Uterus (tissue), 4 donors: ENCODE data around the gene CDC42BPG. TPM values are rescaled to one million over a fixed set of nuclear protein-coding genes. Genes with fewer than 3 reads are reported as not detected.
"Not testable (repeated sequence)": the region's sequence is repeated elsewhere in the genome, so short reads cannot be mapped to it uniquely, and the experiment has no call there.

Experiments used
- DNase-seq, 2 donors: peaks; one replicate each; pipeline ENCODE4 v3.0.0-alpha.2; 2019 to 2020
- H3K27ac ChIP-seq, 2 donors: fragments of 200-600 bp; sonication (generic); 1 replicate in 1 of 2; 2 replicates in 1 of 2; pipeline ENCODE4 v1.5.1; 2016 to 2018
- H3K27me3 ChIP-seq, 2 donors: fragments of 200-600 bp; sonication (generic); one replicate each; pipeline ENCODE4 v1.5.1; 2018 to 2019; ENCODE audit warnings: control low read depth in 1 of 2
- H3K36me3 ChIP-seq, 2 donors: fragments of 200-600 bp; sonication (generic); one replicate each; pipeline ENCODE4 v1.5.1; 2019; ENCODE audit warnings: control low read depth in 1 of 2
- H3K4me1 ChIP-seq, 2 donors: fragments of 200-600 bp; sonication (generic); one replicate each; pipeline ENCODE4 v1.5.1; 2018 to 2019; ENCODE audit warnings: control low read depth in 1 of 2
- H3K4me3 ChIP-seq, 2 donors: fragments of 200-600 bp; sonication (generic); 1 replicate in 1 of 2; 2 replicates in 1 of 2; pipeline ENCODE4 v1.5.1; 2018 to 2019; ENCODE audit warnings: mild to moderate bottlenecking in 1 of 2
- H3K9me3 ChIP-seq, 2 donors: fragments of 200-600 bp; sonication (generic); one replicate each; pipeline ENCODE4 v1.5.1; 2019; ENCODE audit warnings: control low read depth in 1 of 2
- POLR2A ChIP-seq, 2 donors: fragments of 450-650 bp; IDR thresholded peaks; one replicate each; pipeline ENCODE4 v1.6.1; 2016; ENCODE audit warnings: antibody characterized with exemption in 2 of 2, mild to moderate bottlenecking in 1 of 2, moderate library complexity in 1 of 2
- intact Hi-C: fragments of 100-400 bp; cut with DNase I; formaldehyde crosslinking; loops from one replicate; pipeline ENCODE4 v1.15.1; 2023; ENCODE audit warnings: low total_unique reads
- total RNA-seq, 4 donors: library from RNA; depleted of rRNA in 3 of 4; stranded (reverse); fragments of >200 nt in 3 of 4; gene quantifications; one replicate each; pipeline versions ENCODE4 v1.1.0 to v1.2.4, GENCODE V29; 2014 to 2023
- TF ChIP-seq, protein P1 (sequence below), 4 experiments: fragments of 200-600 bp in 2 of 4; fragments of 450-650 bp in 2 of 4; sonication (generic) in 2 of 4; IDR thresholded peaks; one replicate each; pipeline ENCODE4 v1.5.1; 2016 to 2019; ENCODE audit warnings: antibody characterized with exemption in 4 of 4, mild to moderate bottlenecking in 2 of 4, moderate library complexity in 1 of 4
- donor health status: DM: yes; HTN: yes; CAD: no.

The CDC42BPG gene
- total RNA-seq, 4 donors from 2014 or later, result under 0.01 to 2.7 (median 0.30) TPM

DNA sequence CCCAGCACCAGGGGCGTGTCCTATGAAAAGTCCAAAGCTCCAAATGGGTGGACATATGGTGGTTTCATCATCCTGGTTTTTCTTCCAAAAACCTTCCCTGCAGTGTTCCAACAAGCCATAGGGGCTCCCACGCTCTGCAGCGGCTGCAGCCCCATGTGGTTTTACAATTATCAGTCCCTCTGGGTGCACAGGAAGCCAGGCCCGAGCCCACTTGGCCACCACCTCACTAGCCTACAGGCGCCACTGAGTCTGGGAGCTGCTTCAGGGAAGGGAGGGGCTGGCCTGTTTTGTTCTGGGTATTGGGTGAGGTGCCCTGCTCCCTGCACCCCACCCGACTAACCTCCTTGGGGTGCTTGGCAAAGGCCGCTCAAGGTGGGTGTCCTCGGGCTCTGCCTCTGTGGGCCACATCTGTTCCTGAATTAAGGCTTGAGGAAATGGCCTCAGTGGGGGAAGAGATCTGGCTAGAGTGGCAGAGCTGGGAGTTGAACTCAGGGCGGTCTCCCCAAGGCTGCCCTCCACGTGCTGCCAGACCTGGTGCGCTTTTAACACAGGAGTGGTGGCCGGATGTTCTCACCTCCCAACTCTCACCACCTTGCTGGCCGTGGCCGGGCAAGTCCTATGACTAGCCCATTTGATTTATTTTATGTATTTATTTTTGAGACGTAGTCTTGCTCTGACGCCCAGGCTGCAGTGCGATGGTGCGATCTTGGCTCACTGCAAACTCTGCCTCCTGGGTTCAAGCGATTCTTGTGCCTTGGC lies 5.3 kb upstream of the CDC42BPG start:
- H3K27ac ChIP-seq, result peak overlapping the region in 1 of 2 donors; percentile 33
- no peaks in the 10 kb centered on the region for H3K27me3 ChIP-seq
- peaks cover 3 to 5% of the 10 kb centered on the region in 2 donors for H3K4me1 ChIP-seq
- intact Hi-C loops, result no loop called here
- no peaks in the 10 kb centered on the region for H3K9me3 ChIP-seq
- TF ChIP-seq, protein P1, sequence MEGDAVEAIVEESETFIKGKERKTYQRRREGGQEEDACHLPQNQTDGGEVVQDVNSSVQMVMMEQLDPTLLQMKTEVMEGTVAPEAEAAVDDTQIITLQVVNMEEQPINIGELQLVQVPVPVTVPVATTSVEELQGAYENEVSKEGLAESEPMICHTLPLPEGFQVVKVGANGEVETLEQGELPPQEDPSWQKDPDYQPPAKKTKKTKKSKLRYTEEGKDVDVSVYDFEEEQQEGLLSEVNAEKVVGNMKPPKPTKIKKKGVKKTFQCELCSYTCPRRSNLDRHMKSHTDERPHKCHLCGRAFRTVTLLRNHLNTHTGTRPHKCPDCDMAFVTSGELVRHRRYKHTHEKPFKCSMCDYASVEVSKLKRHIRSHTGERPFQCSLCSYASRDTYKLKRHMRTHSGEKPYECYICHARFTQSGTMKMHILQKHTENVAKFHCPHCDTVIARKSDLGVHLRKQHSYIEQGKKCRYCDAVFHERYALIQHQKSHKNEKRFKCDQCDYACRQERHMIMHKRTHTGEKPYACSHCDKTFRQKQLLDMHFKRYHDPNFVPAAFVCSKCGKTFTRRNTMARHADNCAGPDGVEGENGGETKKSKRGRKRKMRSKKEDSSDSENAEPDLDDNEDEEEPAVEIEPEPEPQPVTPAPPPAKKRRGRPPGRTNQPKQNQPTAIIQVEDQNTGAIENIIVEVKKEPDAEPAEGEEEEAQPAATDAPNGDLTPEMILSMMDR (IDR thresholded peaks at IDR 0.05), result no peak
- TF ChIP-seq POLR2A (IDR thresholded peaks at IDR 0.05), result no peak
- no peak for DNase-seq
- no peak overlapping the region for H3K4me3 ChIP-seq
- no peaks in the 10 kb centered on the region for H3K36me3 ChIP-seq

DNA sequence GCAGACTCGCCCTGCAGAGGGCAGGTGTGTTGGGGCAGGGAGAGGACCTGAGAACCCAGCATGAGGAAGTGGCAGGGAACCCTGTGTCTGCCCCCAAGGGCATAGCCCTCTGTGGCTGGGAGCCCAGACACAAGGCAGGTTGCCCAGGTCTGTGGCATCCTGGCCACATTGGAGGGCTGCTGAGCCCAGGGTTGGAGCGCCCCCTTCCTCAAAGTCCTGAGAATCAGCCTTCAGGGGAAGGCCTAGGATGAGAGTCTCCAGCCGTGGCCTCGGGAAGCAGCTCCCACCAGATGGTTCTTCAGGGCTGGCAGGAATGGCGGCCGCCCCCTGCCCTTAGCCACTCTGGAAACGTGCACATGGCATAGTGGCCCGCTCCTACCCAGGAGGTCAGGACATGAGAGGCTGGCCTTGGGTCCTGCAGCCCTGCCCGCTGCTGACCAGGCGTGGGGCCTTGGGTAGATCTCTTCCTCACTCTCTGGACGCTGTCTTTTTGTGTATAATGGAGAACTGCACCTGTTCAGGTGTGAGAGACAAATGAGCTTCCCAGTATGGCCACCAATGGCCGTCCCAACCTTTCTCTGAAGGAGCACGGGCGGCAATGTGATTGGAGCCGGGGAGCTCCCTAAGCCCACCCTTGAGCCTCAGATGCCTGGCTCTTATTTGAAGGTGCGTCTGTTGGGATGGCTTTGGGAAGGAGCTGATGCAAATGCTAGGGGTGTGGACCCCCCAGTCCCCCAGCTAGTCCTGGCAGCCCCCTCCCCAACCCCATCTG lies 4.6 kb upstream of the CDC42BPG start:
- Histone ChIP-seq H3K4me3 (no peak overlapping the region), H3K36me3 (no peaks in the 10 kb centered on the region), H3K27me3 (no peaks in the 10 kb centered on the region), H3K9me3 (no peaks in the 10 kb centered on the region), H3K4me1 (peaks cover 3 to 5% of the 10 kb centered on the region in 2 donors), H3K27ac (no peak overlapping the region)
- TF ChIP-seq POLR2A (IDR thresholded peaks at IDR 0.05), result no peak
- TF ChIP-seq, protein P1 (IDR thresholded peaks at IDR 0.05), result no peak
- DNase-seq, result no peak
- intact Hi-C loops, result no loop called here

DNA sequence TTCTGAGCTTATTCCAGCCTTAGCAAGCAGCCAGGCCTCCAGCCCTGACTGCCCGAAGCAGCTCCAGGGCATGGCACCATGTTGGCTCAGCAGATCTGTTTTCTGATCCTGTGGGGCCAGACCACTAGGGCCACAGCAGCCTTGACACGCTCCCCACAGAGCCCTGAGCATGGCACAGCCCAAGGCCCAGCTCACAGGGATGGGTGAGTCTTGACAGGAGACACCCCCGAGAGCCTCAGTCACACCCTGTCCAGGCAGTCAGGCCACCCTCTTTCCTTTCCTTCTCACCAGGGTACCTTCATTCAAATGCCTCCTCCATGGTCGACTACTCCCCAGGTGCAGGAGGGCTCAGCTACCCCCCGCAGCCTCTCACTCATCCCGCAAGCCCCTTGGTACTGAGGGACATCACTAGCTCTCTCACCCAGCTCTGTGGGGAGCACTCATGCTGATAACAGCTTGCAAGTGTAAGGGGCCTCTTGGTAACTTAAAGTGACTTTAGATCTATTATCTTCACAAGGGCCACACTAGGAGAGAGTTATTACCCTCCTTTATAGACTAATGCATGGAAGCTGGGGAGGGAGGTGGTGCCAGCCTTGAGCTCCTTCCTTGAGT lies 3.9 kb upstream of the CDC42BPG start:
- TF ChIP-seq POLR2A (IDR thresholded peaks at IDR 0.05), result no peak
- TF ChIP-seq, protein P1 (IDR thresholded peaks at IDR 0.05), result no peak
- no peak overlapping the region for H3K4me3 ChIP-seq
- no peak overlapping the region for H3K27ac ChIP-seq
- DNase-seq, result no peak
- H3K9me3 ChIP-seq, result no peaks in the 10 kb centered on the region
- no peaks in the 10 kb centered on the region for H3K36me3 ChIP-seq
- H3K27me3 ChIP-seq, result no peaks in the 10 kb centered on the region
- intact Hi-C loops, result no loop called here
- peaks cover 3 to 5% of the 10 kb centered on the region in 2 donors for H3K4me1 ChIP-seq

DNA sequence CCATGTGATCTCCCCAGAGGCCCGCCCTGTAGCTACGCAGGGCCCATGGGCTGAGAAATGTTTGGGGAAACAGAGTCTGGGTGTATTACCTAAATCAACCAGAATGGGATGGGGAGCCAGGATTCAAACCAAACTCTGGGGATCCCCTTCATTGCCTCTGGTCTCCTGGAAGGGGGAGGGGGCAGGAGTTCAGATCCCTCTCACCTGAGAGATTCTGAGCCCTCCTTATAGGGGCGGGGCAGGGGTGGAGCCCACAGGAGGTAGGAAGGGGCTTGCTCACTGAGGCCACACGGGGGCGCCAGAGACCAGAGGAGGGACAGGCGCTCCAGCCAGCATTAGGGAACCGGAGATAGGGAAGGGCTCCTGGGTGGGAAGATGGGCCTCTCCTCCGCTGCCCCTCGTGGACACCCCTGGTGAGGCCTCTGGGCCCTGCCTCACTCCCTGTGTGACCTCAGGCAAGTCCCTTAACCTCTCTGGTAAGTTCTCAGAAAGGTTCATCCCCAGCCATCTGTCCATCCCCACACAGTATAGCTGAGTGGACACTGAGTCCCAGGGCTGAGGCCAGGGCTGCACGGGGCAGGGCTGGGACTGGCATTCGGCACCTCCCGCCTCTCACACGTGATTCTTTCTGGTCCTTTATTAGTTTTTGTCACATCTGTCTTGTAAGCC lies 2.7 kb upstream of the CDC42BPG start:
- peak; percentile 90 to 92 for DNase-seq
- Histone ChIP-seq H3K4me1 (peaks cover 3 to 5% of the 10 kb centered on the region in 2 donors), H3K36me3 (no peaks in the 10 kb centered on the region), H3K27ac (no peak overlapping the region), H3K27me3 (no peaks in the 10 kb centered on the region), H3K9me3 (no peaks in the 10 kb centered on the region), H3K4me3 (no peak overlapping the region)
- intact Hi-C loops, result no loop called here
- no peak for TF ChIP-seq POLR2A (IDR thresholded peaks at IDR 0.05)
- TF ChIP-seq, protein P1 (IDR thresholded peaks at IDR 0.05), result peak; percentile 96 to 99 (median 98)

DNA sequence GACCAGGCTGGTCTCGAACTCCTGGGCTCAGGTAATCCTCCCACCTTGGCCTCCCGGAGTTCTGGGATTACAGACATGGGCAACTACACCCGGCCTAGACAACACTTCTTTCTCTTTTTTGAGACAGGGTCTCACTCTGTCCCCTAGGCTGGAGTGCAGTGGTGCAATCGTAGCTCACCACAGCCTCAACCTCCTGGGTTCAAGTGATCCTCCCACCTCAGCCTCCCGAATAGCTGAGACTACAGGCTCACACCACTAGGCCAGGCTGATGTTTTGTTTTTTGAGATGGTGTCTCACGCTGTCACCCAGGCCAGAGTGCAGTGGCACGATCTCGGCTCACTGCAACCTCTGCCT lies 1.3 kb upstream of the CDC42BPG start:
- H3K36me3 ChIP-seq, H3K27me3 ChIP-seq, DNase-seq, H3K4me1 ChIP-seq, H3K9me3 ChIP-seq, H3K27ac ChIP-seq, H3K4me3 ChIP-seq: not testable (repeated sequence)
- intact Hi-C loops, result loop anchor here (2.0 kb wide), 1 partner anchor 43 kb away; no protein-coding TSS in a partner anchor
